ENCODE results near the gene PCDHB7.
"Not testable (repeated sequence)": the region's sequence is repeated elsewhere in the genome, so short reads cannot be mapped to it uniquely, and the experiment has no call there.

DNA sequence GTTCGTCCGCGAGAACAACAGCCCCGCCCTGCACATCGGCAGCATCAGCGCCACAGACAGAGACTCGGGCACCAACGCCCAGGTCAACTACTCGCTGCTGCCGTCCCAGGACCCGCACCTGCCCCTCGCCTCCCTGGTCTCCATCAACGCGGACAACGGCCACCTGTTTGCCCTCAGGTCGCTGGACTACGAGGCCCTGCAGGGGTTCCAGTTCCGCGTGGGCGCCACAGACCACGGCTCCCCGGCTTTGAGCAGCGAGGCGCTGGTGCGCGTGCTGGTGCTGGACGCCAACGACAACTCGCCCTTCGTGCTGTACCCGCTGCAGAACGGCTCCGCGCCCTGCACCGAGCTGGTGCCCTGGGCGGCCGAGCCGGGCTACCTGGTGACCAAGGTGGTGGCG, 37.8 kb downstream of the PCDHB7 start:
- TF ChIP-seq, protein P1, sequence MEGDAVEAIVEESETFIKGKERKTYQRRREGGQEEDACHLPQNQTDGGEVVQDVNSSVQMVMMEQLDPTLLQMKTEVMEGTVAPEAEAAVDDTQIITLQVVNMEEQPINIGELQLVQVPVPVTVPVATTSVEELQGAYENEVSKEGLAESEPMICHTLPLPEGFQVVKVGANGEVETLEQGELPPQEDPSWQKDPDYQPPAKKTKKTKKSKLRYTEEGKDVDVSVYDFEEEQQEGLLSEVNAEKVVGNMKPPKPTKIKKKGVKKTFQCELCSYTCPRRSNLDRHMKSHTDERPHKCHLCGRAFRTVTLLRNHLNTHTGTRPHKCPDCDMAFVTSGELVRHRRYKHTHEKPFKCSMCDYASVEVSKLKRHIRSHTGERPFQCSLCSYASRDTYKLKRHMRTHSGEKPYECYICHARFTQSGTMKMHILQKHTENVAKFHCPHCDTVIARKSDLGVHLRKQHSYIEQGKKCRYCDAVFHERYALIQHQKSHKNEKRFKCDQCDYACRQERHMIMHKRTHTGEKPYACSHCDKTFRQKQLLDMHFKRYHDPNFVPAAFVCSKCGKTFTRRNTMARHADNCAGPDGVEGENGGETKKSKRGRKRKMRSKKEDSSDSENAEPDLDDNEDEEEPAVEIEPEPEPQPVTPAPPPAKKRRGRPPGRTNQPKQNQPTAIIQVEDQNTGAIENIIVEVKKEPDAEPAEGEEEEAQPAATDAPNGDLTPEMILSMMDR (conservative IDR thresholded peaks at IDR 0.05; ENCODE audit: low read depth, low read length): not testable (repeated sequence)
- TF ChIP-seq, protein P2, sequence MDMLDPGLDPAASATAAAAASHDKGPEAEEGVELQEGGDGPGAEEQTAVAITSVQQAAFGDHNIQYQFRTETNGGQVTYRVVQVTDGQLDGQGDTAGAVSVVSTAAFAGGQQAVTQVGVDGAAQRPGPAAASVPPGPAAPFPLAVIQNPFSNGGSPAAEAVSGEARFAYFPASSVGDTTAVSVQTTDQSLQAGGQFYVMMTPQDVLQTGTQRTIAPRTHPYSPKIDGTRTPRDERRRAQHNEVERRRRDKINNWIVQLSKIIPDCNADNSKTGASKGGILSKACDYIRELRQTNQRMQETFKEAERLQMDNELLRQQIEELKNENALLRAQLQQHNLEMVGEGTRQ (IDR thresholded peaks at IDR 0.05; ENCODE audit: low read depth, low read length): not testable (repeated sequence)

Measured in IMR-90 (cell line).